ACC112 (cell line): Measurements from ENCODE around the gene SPINK14.

Experiments used
- H2AFZ ChIP-seq: fragments of 200-600 bp; sonication (generic); one replicate; pipeline ENCODE4 v1.6.0; 2017; ENCODE audit warnings: antibody characterized with exemption, low read length; ENCODE audit not compliant: unreplicated experiment
- H3K27ac ChIP-seq: fragments of 200-600 bp; sonication (generic); 2 replicates; pipeline ENCODE4 v1.5.1; 2014; ENCODE audit warnings: low read depth, mild to moderate bottlenecking, antibody characterized with exemption, low read length, moderate library complexity
- H3K27me3 ChIP-seq: fragments of 200-600 bp; sonication (generic); 2 replicates; pipeline ENCODE4 v1.6.1; 2014; ENCODE audit warnings: mild to moderate bottlenecking, antibody characterized with exemption, low read length, moderate library complexity, mixed read lengths; ENCODE audit not compliant: insufficient read depth
- H3K36me3 ChIP-seq: fragments of 200-600 bp; sonication (generic); 2 replicates; pipeline ENCODE4 v1.6.1; 2016; ENCODE audit warnings: mild to moderate bottlenecking, antibody characterized with exemption, low read length, moderate library complexity, mixed read lengths; ENCODE audit not compliant: insufficient read depth
- H3K4me1 ChIP-seq: fragments of 200-600 bp; sonication (generic); one replicate; pipeline ENCODE4 v1.6.1; 2016; ENCODE audit warnings: low read length, mixed read lengths; ENCODE audit not compliant: insufficient read depth, unreplicated experiment, control insufficient read depth
- H3K4me3 ChIP-seq: fragments of 200-600 bp; sonication (generic); 2 replicates; pipeline ENCODE4 v1.5.1; 2014; ENCODE audit warnings: mild to moderate bottlenecking, low read depth, low read length
- H3K79me2 ChIP-seq: fragments of 200-600 bp; sonication (generic); one replicate; pipeline ENCODE4 v1.6.0; 2016; ENCODE audit warnings: low read length; ENCODE audit not compliant: control insufficient read depth, unreplicated experiment, insufficient read depth

The SPINK14 gene

DNA sequence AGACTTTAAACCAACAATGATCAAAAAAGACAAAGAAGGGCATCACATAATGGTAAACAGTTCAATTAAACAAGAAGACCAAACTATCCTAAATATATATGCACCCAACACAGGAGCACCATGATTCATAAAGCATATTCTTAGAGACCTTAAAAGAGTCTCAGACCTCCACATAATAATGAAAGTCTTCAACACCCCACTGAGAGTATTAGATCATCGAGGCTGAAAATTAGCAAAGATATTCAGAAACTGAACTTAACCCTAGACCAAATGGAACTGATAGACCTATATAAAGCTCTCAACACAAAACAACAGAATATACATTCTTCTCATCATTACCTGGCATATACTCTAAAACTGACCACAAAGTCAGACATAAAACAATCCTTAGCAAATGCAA is 11.7 kb upstream of the SPINK14 start:
- Histone ChIP-seq H3K4me1 (no peaks in the 10 kb centered on the region), H3K36me3 (no peaks in the 10 kb centered on the region), H3K4me3 (no peak overlapping the region), H3K27ac (no peak overlapping the region), H2AFZ (no peak overlapping the region), H3K27me3 (no peaks in the 10 kb centered on the region), H3K79me2 (no peaks in the 10 kb centered on the region)

GRCh38 chr5:148162038-148162437 is 6.3 kb upstream of the SPINK14 start:
- Histone ChIP-seq H3K4me1 (peaks cover 4% of the 10 kb centered on the region), H3K36me3 (no peaks in the 10 kb centered on the region), H3K79me2 (no peaks in the 10 kb centered on the region), H3K27me3 (no peaks in the 10 kb centered on the region), H3K4me3 (no peak overlapping the region), H3K27ac (no peak overlapping the region), H2AFZ (peak overlapping the region; percentile 50)

DNA sequence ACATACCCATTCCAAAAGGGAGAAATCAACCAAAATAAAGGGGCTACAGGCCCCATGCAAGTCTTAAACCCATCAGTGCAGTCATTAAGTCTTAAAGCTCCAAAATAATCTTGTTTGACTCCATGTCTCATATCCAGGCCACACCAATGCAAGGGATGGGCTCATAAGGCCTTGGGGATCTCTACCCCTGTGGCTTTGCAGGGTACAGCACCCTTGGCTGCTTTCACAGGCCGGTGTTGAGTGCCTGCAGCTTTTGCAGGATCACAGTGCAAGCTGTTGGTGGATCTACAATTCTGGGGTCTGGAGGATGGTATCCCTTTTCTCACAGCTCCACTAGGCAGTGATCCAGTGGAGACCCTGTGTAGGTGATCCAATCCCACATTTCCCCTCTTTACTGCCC is 5.0 kb upstream of the SPINK14 start:
- H3K79me2 ChIP-seq = no peaks in the 10 kb centered on the region
- no peak overlapping the region for H3K27ac ChIP-seq
- H3K27me3 ChIP-seq = no peaks in the 10 kb centered on the region
- no peaks in the 10 kb centered on the region for H3K36me3 ChIP-seq
- H3K4me1 ChIP-seq = peaks cover 4% of the 10 kb centered on the region
- no peak overlapping the region for H3K4me3 ChIP-seq
- no peak overlapping the region for H2AFZ ChIP-seq

- no peaks in the 10 kb centered on the region for H3K27me3 ChIP-seq
- no peak overlapping the region for H3K4me3 ChIP-seq
- H3K79me2 ChIP-seq = no peaks in the 10 kb centered on the region
- peaks cover 4% of the 10 kb centered on the region for H3K4me1 ChIP-seq
- H3K36me3 ChIP-seq = no peaks in the 10 kb centered on the region
- no peak overlapping the region for H3K27ac ChIP-seq
- H2AFZ ChIP-seq = no peak overlapping the region
Observed at GRCh38 chr5:148166550-148167283, 1.6 kb upstream of the SPINK14 start.

DNA sequence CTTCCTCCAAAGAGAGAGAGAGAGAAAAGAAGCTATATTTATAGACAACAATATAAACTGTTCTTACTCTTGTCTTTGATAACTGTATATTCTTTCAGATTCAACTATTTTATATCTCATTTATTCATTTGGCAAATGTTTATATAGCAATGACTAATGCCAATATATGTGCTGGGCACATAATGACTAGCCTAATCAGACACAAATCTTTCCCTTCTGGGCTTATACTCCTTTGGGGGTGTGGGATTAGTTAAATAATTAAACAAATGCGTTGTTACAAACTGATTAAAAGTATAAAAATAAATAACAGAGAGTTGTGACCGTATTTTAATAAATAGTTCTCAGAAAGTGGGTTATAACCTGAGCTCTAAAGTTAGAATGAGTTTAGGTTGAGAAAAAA is 4.0 kb downstream of the SPINK14 start:
- no peak overlapping the region for H2AFZ ChIP-seq
- no peak overlapping the region for H3K4me3 ChIP-seq
- H3K4me1 ChIP-seq = no peaks in the 10 kb centered on the region
- H3K27me3 ChIP-seq = peaks cover 5% of the 10 kb centered on the region; the same call in 1 of the 2 replicates
- no peak overlapping the region for H3K27ac ChIP-seq
- no peaks in the 10 kb centered on the region for H3K36me3 ChIP-seq
- no peaks in the 10 kb centered on the region for H3K79me2 ChIP-seq

GRCh38 chr5:148176480-148176879 is 8.1 kb downstream of the SPINK14 start:
- no peak overlapping the region for H3K27ac ChIP-seq
- no peak overlapping the region for H3K4me3 ChIP-seq
- no peaks in the 10 kb centered on the region for H3K36me3 ChIP-seq
- H3K79me2 ChIP-seq = no peaks in the 10 kb centered on the region
- H3K27me3 ChIP-seq = peaks cover 5% of the 10 kb centered on the region; the same call in 1 of the 2 replicates
- H2AFZ ChIP-seq = no peak overlapping the region
- H3K4me1 ChIP-seq = no peaks in the 10 kb centered on the region

- no peaks in the 10 kb centered on the region for H3K4me1 ChIP-seq
- H3K27ac ChIP-seq = no peak overlapping the region
- H3K79me2 ChIP-seq = no peaks in the 10 kb centered on the region
- no peak overlapping the region for H3K4me3 ChIP-seq
- no peaks in the 10 kb centered on the region for H3K36me3 ChIP-seq
- no peak overlapping the region for H2AFZ ChIP-seq
- H3K27me3 ChIP-seq = peaks cover 5% of the 10 kb centered on the region; the same call in 1 of the 2 replicates
Observed at GRCh38 chr5:148177207-148177606, 8.9 kb downstream of the SPINK14 start.

- H3K27me3 ChIP-seq = peaks cover 5% of the 10 kb centered on the region; the same call in 1 of the 2 replicates
- no peak overlapping the region for H3K27ac ChIP-seq
- H3K4me1 ChIP-seq = no peaks in the 10 kb centered on the region
- no peaks in the 10 kb centered on the region for H3K36me3 ChIP-seq
- H3K4me3 ChIP-seq = no peak overlapping the region
- H2AFZ ChIP-seq = no peak overlapping the region
- no peaks in the 10 kb centered on the region for H3K79me2 ChIP-seq
Observed at GRCh38 chr5:148179234-148179824, 11.0 kb downstream of the SPINK14 start.

GRCh38 chr5:148186248-148187003 is 18.1 kb downstream of the SPINK14 start:
- Histone ChIP-seq H3K4me1 (peaks cover 9% of the 10 kb centered on the region), H3K27me3 (no peaks in the 10 kb centered on the region), H3K4me3 (no peak overlapping the region), H3K79me2 (no peaks in the 10 kb centered on the region), H3K27ac (peak overlapping the region; percentile 49), H2AFZ (no peak overlapping the region), H3K36me3 (no peaks in the 10 kb centered on the region)

GRCh38 chr5:148191010-148191409 is 22.7 kb downstream of the SPINK14 start:
- Histone ChIP-seq H3K4me3 (no peak overlapping the region), H3K36me3 (no peaks in the 10 kb centered on the region), H3K27ac (no peak overlapping the region), H2AFZ (no peak overlapping the region), H3K4me1 (peaks cover 5% of the 10 kb centered on the region), H3K79me2 (no peaks in the 10 kb centered on the region), H3K27me3 (no peaks in the 10 kb centered on the region)
